T-helper 2 cell treated with Interferon-gamma antibody and Interleukin-4, amounts not matched to agents 5 μg/mL and 100 μg/mL, for 36 hours (primary cell): ENCODE measurements around the gene NR4A2.

Experiments used
- DNase-seq: peaks from one replicate; pipeline ENCODE4 v3.0.0; 2021; ENCODE audit warnings: low spot score
- H3K27ac Mint-ChIP-seq: one replicate; pipeline ENCODE4 v1.8.0; 2021; ENCODE audit warnings: mild to moderate bottlenecking, mixed read lengths
- H3K27me3 Mint-ChIP-seq: one replicate; pipeline ENCODE4 v1.8.0; 2021; ENCODE audit warnings: low read depth, mixed read lengths
- H3K36me3 Mint-ChIP-seq: one replicate; pipeline ENCODE4 v1.8.0; 2021; ENCODE audit warnings: low read depth, mixed read lengths
- H3K4me1 Mint-ChIP-seq: one replicate; pipeline ENCODE4 v1.8.0; 2021; ENCODE audit warnings: low read depth, mixed read lengths
- H3K4me3 Mint-ChIP-seq: one replicate; pipeline ENCODE4 v1.8.0; 2022; ENCODE audit warnings: mild to moderate bottlenecking, moderate library complexity, mixed read lengths
- H3K9me3 Mint-ChIP-seq: one replicate; pipeline ENCODE4 v1.8.0; 2021; ENCODE audit warnings: mixed read lengths

NR4A2 gene

GRCh38 chr2:156343940-156344301 lies 11.4 kb upstream of the NR4A2 start:
- Mint-ChIP-seq H3K9me3 (no peaks in the 10 kb centered on the region), H3K4me1 (peaks cover 38% of the 10 kb centered on the region), H3K36me3 (no peaks in the 10 kb centered on the region), H3K4me3 (no peak overlapping the region), H3K27ac (no peak overlapping the region), H3K27me3 (no peaks in the 10 kb centered on the region)
- DNase-seq: no peak

DNA sequence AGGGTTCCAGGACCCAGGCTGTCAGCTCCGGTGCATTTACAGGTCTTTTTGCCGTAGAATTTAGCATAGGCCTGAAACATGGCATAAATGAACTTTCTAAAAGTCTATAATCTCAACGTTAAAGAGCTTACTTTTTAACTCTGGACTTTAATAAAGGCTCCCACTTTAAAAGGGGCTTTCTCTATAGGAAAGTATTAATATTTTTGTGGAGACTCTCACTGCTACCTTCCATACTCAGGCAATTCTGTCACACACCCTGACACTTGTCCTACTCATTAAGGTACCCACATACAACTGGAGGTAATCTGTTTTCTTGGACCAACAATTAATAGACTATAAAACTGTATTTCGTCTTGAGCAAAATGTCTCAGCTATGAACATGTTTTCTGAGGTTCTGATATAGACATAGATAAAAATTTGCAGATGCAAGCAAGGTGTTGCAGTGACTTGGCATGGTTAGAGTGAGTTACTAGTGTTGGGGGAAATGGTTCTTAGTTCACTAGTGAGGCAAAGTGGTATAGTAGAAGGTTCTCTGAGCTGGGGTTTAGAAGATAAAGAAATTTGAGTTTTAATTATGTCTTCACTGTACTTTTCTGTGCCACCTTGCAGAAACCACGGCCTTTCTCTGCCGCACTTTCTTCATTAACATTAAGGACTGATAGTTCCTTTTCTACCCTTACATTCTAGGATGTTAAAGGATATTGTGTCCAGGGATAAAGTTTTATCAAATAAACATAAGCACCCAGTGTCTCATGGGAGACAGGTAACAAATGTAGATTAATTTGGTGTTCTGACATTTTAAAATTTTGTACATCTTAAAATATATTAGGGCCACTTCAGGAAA lies 10.8 kb upstream of the NR4A2 start:
- Mint-ChIP-seq H3K27me3 (no peaks in the 10 kb centered on the region), H3K4me1 (peaks cover 43% of the 10 kb centered on the region), H3K27ac (peak overlapping the region; percentile 96), H3K9me3 (no peaks in the 10 kb centered on the region), H3K36me3 (no peaks in the 10 kb centered on the region), H3K4me3 (peak overlapping the region; percentile 79)
- no peak for DNase-seq

DNA sequence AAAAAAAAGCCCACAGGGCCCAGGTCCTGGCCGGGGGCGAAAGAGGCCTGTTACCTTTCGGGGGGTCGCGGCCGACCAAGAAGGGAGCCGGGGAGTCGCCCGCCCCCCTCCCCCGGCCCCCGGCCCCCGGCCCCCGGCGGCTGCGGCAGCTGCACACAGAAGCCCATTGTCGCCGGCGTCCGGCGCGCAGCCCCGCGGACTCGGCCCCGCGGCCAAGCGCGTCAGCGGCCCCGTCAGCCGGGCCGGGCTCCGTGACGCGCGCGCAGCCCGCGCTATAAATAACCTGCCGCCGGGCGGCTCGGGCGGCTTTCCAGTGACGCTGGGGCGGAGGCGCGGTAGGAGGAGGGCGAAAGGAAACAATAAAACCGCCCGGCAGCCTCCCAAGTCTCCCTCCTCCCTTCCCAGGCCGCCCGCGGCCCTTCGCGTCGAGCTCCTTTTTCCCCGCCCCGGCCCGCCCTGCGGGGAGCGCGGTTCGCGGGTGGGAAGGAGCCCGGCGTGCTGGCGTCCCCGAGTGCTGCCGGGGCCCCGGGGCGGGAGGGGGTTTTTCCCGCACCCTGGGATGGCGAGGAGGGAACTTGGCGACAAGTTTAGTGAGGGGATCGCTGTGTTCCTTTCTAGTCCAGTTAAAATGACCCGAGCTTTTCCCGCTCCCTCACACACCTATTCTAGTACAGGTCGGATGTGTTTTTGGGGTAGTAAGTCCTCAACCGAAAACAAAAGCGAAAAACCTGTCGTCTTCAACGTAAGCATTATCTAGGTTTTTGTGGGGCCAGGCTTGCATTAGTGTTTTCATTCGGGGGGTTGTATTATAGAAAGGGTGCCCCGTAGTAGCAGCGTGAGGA lies 10.0 kb upstream of the NR4A2 start:
- Mint-ChIP-seq H3K36me3 (peaks cover 1% of the 10 kb centered on the region), H3K9me3 (no peaks in the 10 kb centered on the region), H3K27me3 (no peaks in the 10 kb centered on the region), H3K4me1 (peaks cover 45% of the 10 kb centered on the region), H3K27ac (peak overlapping the region; percentile 98), H3K4me3 (peak overlapping the region; percentile 88)
- DNase-seq: peak; percentile 91

- Mint-ChIP-seq H3K36me3 (peaks cover 1% of the 10 kb centered on the region), H3K27ac (peak overlapping the region; percentile 98), H3K9me3 (no peaks in the 10 kb centered on the region), H3K4me1 (peaks cover 45% of the 10 kb centered on the region), H3K27me3 (no peaks in the 10 kb centered on the region), H3K4me3 (peak overlapping the region; percentile 88)
- peak; percentile 89 for DNase-seq
Measured at GRCh38 chr2:156341452-156342253, 9.1 kb upstream of the NR4A2 start.

DNA sequence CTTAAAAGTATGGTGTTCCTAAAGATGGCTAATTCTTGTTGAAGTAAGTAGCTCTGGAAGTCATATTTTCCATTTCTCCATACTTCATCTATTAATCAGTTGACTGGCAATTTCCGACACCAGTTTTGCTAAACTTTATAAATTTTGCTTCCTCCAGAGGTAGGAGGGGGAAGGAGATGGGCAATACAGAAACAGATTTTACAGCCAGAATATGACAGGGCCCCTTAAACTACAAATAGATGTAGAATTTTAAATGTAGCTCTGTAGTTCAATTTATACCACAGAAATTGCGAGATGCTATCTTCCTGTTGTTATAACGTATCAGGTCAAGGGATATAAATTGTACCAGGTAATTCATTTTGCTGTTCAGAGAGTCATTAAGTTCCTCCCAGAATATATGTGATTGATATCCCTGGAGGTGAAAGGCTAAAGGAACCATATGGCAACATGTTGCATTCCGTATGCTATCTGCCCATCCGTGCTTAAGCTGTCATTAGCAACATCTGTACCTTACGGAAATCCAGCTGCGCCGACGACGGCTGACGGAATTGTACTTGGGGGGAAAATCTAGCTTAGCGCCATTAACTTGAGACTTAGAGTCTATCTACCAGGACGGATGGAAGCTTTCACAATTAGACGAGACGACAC lies 8.4 kb upstream of the NR4A2 start:
- H3K4me1 Mint-ChIP-seq: peaks cover 48% of the 10 kb centered on the region

GRCh38 chr2:156340377-156340776 lies 7.9 kb upstream of the NR4A2 start:
- Mint-ChIP-seq H3K36me3 (peaks cover 1% of the 10 kb centered on the region), H3K4me3 (peak overlapping the region; percentile 88), H3K27ac (peak overlapping the region; percentile 98), H3K27me3 (no peaks in the 10 kb centered on the region), H3K9me3 (no peaks in the 10 kb centered on the region), H3K4me1 (peaks cover 54% of the 10 kb centered on the region)
- DNase-seq: no peak

More for the DNA sequence above, 8.4 kb upstream of the NR4A2 start:
- Mint-ChIP-seq H3K9me3 (no peaks in the 10 kb centered on the region), H3K27me3 (no peaks in the 10 kb centered on the region), H3K4me3 (peak overlapping the region; percentile 88), H3K27ac (peak overlapping the region; percentile 98), H3K36me3 (peaks cover 1% of the 10 kb centered on the region)
- DNase-seq: peak; percentile 42

DNA sequence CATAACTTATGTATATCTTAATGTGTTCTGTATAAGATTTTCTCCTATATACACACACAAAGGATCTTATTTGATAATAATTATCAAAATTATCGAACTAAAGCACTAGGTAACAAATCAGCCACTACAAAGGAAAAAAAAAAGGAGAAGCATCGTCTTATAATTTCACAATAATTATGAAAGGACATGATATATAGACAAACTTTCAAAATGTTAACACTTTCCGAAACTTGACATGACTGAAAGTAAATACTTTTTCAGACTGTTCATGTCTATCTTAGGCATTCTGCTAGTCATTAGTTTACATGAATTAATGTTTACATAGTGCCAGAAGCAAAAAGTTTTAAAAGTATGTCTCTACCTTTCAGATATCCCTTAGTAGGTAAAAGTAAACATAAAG lies 7.3 kb upstream of the NR4A2 start:
- Mint-ChIP-seq H3K4me1 (peaks cover 55% of the 10 kb centered on the region), H3K4me3 (peak overlapping the region; percentile 88), H3K27ac (peak overlapping the region; percentile 45), H3K36me3 (peaks cover 1% of the 10 kb centered on the region), H3K9me3 (no peaks in the 10 kb centered on the region), H3K27me3 (no peaks in the 10 kb centered on the region)
- no peak for DNase-seq

DNA sequence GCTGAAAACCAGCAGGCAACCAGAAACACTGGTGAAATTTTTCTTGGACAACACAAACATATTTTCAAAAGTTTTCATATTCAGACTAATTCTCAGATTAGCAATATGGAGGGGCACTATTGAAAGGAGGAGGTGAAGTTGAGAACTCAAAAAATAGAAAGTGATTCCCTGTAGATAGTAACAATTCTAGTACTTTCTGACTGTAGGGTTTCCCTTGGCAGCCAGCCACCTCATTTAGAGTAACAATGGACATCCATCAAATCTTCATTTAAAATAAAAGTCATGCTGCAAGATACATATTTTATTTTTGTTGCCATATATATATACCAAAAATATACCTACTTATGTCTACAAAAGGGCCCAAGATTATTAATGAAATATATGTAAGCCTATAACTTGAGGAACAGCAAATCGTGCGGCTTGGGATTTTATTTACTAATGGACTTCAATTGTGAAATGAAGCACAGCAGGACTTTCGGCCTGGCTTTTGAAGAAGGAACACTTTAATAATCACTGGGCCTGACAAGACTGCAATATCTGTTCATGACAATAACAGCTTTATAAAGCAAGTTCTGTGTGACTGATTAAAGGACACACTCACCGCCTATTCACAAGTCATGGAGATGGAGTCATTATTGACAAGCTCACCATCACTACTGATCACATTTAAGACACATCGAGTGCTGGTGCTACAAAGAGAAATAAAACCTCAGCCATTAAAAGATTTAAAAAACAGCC lies 6.8 kb upstream of the NR4A2 start:
- peaks cover 51% of the 10 kb centered on the region for H3K4me1 Mint-ChIP-seq

GRCh38 chr2:156338578-156338977 lies 6.1 kb upstream of the NR4A2 start:
- Mint-ChIP-seq H3K27ac (no peak overlapping the region), H3K4me1 (peaks cover 52% of the 10 kb centered on the region), H3K36me3 (peaks cover 1% of the 10 kb centered on the region), H3K27me3 (no peaks in the 10 kb centered on the region), H3K4me3 (no peak overlapping the region), H3K9me3 (no peaks in the 10 kb centered on the region)
- no peak for DNase-seq

More for the DNA sequence above, 6.8 kb upstream of the NR4A2 start:
- DNase-seq: no peak
- H3K27ac Mint-ChIP-seq: peak overlapping the region; percentile 45
- H3K4me3 Mint-ChIP-seq: peak overlapping the region; percentile 88
- no peaks in the 10 kb centered on the region for H3K9me3 Mint-ChIP-seq
- H3K27me3 Mint-ChIP-seq: no peaks in the 10 kb centered on the region
- peaks cover 1% of the 10 kb centered on the region for H3K36me3 Mint-ChIP-seq

GRCh38 chr2:156334496-156335478 lies 2.3 kb upstream of the NR4A2 start:
- peak; percentile 86 for DNase-seq
- no peaks in the 10 kb centered on the region for H3K9me3 Mint-ChIP-seq
- peak overlapping the region; percentile 97 for H3K27ac Mint-ChIP-seq
- H3K36me3 Mint-ChIP-seq: peaks cover 1% of the 10 kb centered on the region
- peaks cover 47% of the 10 kb centered on the region for H3K4me1 Mint-ChIP-seq
- H3K4me3 Mint-ChIP-seq: peak overlapping the region; percentile 88
- peaks cover 23% of the 10 kb centered on the region for H3K27me3 Mint-ChIP-seq

GRCh38 chr2:156333951-156334495 lies 1.5 kb upstream of the NR4A2 start:
- DNase-seq: peak; percentile 84
- Mint-ChIP-seq H3K27me3 (peaks cover 26% of the 10 kb centered on the region), H3K4me1 (peaks cover 40% of the 10 kb centered on the region), H3K27ac (peak overlapping the region; percentile 97), H3K36me3 (peaks cover 1% of the 10 kb centered on the region), H3K4me3 (peak overlapping the region; percentile 88), H3K9me3 (no peaks in the 10 kb centered on the region)
